ENCODE results near the gene CHRNE. TPM values are rescaled to one million over a fixed set of nuclear protein-coding genes. Genes with fewer than 3 reads are reported as not detected.
A peak's percentile ranks its signal among the peaks of the same experiment; 100 is the strongest.

CHRNE gene
- total RNA-seq, 4 donors from 2014 or later, result 0.57 TPM; not detected in 3

GRCh38 chr17:4938069-4938491 is 35.2 kb upstream of the CHRNE start:
- intact Hi-C loops (cut with DNase I), result no loop called here
- TF ChIP-seq, protein P1, sequence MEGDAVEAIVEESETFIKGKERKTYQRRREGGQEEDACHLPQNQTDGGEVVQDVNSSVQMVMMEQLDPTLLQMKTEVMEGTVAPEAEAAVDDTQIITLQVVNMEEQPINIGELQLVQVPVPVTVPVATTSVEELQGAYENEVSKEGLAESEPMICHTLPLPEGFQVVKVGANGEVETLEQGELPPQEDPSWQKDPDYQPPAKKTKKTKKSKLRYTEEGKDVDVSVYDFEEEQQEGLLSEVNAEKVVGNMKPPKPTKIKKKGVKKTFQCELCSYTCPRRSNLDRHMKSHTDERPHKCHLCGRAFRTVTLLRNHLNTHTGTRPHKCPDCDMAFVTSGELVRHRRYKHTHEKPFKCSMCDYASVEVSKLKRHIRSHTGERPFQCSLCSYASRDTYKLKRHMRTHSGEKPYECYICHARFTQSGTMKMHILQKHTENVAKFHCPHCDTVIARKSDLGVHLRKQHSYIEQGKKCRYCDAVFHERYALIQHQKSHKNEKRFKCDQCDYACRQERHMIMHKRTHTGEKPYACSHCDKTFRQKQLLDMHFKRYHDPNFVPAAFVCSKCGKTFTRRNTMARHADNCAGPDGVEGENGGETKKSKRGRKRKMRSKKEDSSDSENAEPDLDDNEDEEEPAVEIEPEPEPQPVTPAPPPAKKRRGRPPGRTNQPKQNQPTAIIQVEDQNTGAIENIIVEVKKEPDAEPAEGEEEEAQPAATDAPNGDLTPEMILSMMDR (IDR thresholded peaks at IDR 0.05), result no peak
- no peak for TF ChIP-seq POLR2A (IDR thresholded peaks at IDR 0.05)
- no peaks in the 10 kb centered on the region for H3K9me3 ChIP-seq
- peak overlapping the region in 1 of 4 donors; percentile 97 for H3K27ac ChIP-seq
- H3K4me3 ChIP-seq, result no peak overlapping the region
- no peak for DNase-seq
- whole genome bisulfite sequencing, 2 donors, result 82 to 96% methylated on average over 10 to 11 of the region's 11 CpGs
- H3K27me3 ChIP-seq, result no peaks in the 10 kb centered on the region
- H3K36me3 ChIP-seq, result peaks cover 18 to 48% (median 20%) of the 10 kb centered on the region in 3 donors
- H3K4me1 ChIP-seq, result peaks cover 30 to 59% (median 31%) of the 10 kb centered on the region in 3 donors

GRCh38 chr17:4937553-4937952 is 34.7 kb upstream of the CHRNE start:
- no peaks in the 10 kb centered on the region for H3K27me3 ChIP-seq
- intact Hi-C loops (cut with DNase I), result no loop called here
- peaks cover 30 to 53% (median 31%) of the 10 kb centered on the region in 3 donors for H3K4me1 ChIP-seq
- H3K4me3 ChIP-seq, result no peak overlapping the region
- peaks cover 15 to 43% (median 15%) of the 10 kb centered on the region in 3 donors for H3K36me3 ChIP-seq
- H3K27ac ChIP-seq, result no peak overlapping the region
- no peaks in the 10 kb centered on the region for H3K9me3 ChIP-seq
- no peak for TF ChIP-seq POLR2A (IDR thresholded peaks at IDR 0.05)
- TF ChIP-seq, protein P1 (IDR thresholded peaks at IDR 0.05), result no peak
- no peak for DNase-seq
- 93% methylated on average over 14 to 16 of the region's 16 CpGs for WGBS, 2 donors

DNA sequence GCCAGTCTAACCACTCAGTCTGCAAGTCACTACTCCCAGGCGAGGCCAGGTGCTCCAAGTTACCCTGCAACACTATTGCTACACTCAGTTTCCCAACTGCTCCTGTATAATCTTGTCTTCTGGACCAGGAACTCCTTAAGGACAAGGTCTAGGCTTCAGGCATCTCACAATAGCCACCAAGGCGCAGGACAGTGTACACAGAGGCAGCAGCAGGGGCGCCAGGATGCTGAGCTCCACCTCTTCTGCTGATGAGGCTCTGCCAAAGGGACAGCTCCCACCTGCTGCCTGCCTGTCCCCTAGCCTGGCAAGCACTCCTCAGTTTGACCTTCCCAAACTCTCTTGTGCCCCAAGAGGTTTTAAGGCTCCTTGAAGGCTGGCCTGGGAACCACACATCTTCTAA is 33.5 kb upstream of the CHRNE start:
- TF ChIP-seq, protein P1 (IDR thresholded peaks at IDR 0.05), result no peak
- no peak for TF ChIP-seq POLR2A (IDR thresholded peaks at IDR 0.05)
- intact Hi-C loops (cut with DNase I), result no loop called here
- Histone ChIP-seq H3K27ac (no peak overlapping the region), H3K36me3 (peaks cover 9 to 32% (median 13%) of the 10 kb centered on the region in 3 donors), H3K4me3 (no peak overlapping the region), H3K27me3 (no peaks in the 10 kb centered on the region), H3K4me1 (peaks cover 25 to 42% (median 25%) of the 10 kb centered on the region in 3 donors), H3K9me3 (no peaks in the 10 kb centered on the region)
- 79 to 100% methylated on average over 1 to 2 of the region's 3 CpGs for WGBS, 2 donors
- no peak for DNase-seq

DNA sequence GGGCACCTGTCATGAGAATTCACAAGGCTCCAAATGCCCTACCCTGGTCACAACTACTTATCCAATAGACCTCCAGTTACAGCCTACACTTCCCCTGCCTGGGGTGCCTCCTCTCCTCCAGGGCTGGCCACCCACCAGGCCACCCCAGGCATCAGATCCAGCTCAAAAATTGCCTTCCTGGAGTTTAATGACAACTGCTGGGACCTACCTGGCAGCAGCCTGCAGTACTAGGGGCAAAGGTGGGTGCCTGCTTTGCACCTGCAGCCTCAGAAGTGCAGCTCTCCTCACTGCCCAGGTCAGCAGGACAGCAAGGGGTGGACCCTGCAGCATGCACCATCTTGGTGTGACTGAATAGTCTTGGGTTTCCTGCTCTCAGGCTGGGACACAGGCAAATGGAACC is 32.8 kb upstream of the CHRNE start:
- H3K4me1 ChIP-seq, result peaks cover 18 to 34% (median 19%) of the 10 kb centered on the region in 3 donors
- intact Hi-C loops (cut with DNase I), result no loop called here
- no peaks in the 10 kb centered on the region for H3K27me3 ChIP-seq
- H3K27ac ChIP-seq, result no peak overlapping the region
- TF ChIP-seq, protein P1 (IDR thresholded peaks at IDR 0.05), result no peak
- TF ChIP-seq POLR2A (IDR thresholded peaks at IDR 0.05), result no peak
- H3K9me3 ChIP-seq, result no peaks in the 10 kb centered on the region
- DNase-seq, result no peak
- H3K4me3 ChIP-seq, result no peak overlapping the region
- peaks cover 9 to 32% (median 13%) of the 10 kb centered on the region in 3 donors for H3K36me3 ChIP-seq

DNA sequence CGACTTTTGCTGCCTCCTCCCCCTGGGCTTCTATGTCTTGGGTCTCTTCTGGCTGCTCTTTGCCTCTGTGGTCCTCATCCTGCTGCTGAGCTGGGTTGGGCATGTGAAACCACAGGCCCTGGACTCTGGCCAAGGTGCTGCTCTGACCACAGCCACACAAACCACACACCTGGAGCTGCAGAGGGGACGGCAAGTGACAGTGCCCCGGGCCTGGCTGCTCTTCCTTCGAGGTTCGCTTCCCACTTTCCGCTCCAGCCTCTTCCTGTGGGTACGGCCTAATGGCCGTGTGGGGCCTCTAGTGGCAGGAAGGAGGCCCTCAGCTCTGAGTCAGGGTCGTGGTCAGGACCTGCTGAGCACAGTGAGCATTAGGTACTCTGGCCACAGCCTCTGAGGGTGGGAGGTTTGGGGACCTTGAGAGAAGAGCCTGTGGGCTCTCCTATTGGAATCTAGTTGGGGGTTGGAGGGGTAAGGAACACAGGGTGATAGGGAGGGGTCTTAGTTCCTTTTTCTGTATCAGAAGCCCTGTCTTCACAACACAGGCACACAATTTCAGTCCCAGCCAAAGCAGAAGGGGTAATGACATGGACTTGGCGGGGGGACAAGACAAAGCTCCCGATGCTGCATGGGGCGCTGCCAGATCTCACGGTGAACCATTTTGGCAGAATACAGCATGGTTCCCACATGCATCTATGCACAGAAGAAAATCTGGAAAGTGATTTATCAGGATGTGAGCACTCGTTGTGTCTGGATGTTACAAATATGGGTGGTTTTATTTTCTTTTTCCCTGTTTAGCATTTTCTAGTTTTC is 31.5 kb upstream of the CHRNE start:
- Histone ChIP-seq H3K4me1 (peaks cover 15 to 32% (median 19%) of the 10 kb centered on the region in 3 donors), H3K27me3 (no peaks in the 10 kb centered on the region), H3K9me3 (no peaks in the 10 kb centered on the region), H3K36me3 (peaks cover 9 to 32% (median 13%) of the 10 kb centered on the region in 3 donors), H3K27ac (peak overlapping the region in 1 of 4 donors; percentile 16), H3K4me3 (no peak overlapping the region)
- intact Hi-C loops (cut with DNase I), result no loop called here
- TF ChIP-seq, protein P1 (IDR thresholded peaks at IDR 0.05), result peak in 1 of 6 experiments; percentile 7
- TF ChIP-seq POLR2A (IDR thresholded peaks at IDR 0.05), result no peak
- 34 to 50% methylated on average over 6 to 10 of the region's 14 CpGs for WGBS, 2 donors
- no peak for DNase-seq
